MCF 10A (cell line): ENCODE data around the gene PDE7B. TPM values are rescaled to one million over a fixed set of nuclear protein-coding genes. Genes with fewer than 3 reads are reported as not detected.
A peak's percentile ranks its signal among the peaks of the same experiment; 100 is the strongest.

Source experiments
- BruUV-seq: library from RNA; stranded (reverse); fragments of 400-500 nt; replicated peaks from 2 replicates; lab custom pipeline; 2021; lab: Mats Ljungman, UMichigan
- CTCF ChIA-PET: fragments of 300-600 bp; sonication (Branson Sonifier 250); formaldehyde crosslinking; extraction: SDS; loops from one replicate; lab custom pipeline; 2021; ENCODE audit warnings: antibody characterized with exemption, inconsistent platforms; lab: Yijun Ruan, JAX
- POLR2A ChIA-PET: fragments of 300-600, 350-650 bp; sonication (Branson Sonifier 250); formaldehyde crosslinking; extraction: SDS; loops from one replicate; lab custom pipeline; 2020; ENCODE audit warnings: antibody characterized with exemption, inconsistent platforms; lab: Yijun Ruan, JAX
- DNase-seq: peaks from one replicate; pipeline ENCODE4 v3.0.0-alpha.2; 2018; ENCODE audit not compliant: unreplicated experiment
- H3K27ac Mint-ChIP-seq: one replicate; pipeline ENCODE4 v1.8.0; 2022; ENCODE audit warnings: mild to moderate bottlenecking, low read depth, mixed read lengths; ENCODE audit not compliant: unreplicated experiment
- H3K27me3 Mint-ChIP-seq: one replicate; pipeline ENCODE4 v1.8.0; 2022; ENCODE audit warnings: mixed read lengths; ENCODE audit not compliant: insufficient read depth, unreplicated experiment
- H3K36me3 Mint-ChIP-seq: one replicate; pipeline ENCODE4 v1.8.0; 2022; ENCODE audit warnings: mild to moderate bottlenecking, moderate library complexity, mixed read lengths; ENCODE audit not compliant: insufficient read depth, unreplicated experiment
- H3K4me1 Mint-ChIP-seq: one replicate; pipeline ENCODE4 v1.8.0; 2022; ENCODE audit warnings: mixed read lengths; ENCODE audit not compliant: insufficient read depth, unreplicated experiment
- H3K4me3 Mint-ChIP-seq: one replicate; pipeline ENCODE4 v1.8.0; 2022; ENCODE audit warnings: mild to moderate bottlenecking, moderate library complexity, mixed read lengths; ENCODE audit not compliant: unreplicated experiment
- H3K9me3 Mint-ChIP-seq: one replicate; pipeline ENCODE4 v1.8.0; 2022; ENCODE audit warnings: mixed read lengths; ENCODE audit not compliant: unreplicated experiment
- CTCF ChIP-seq: fragments of 200-600 bp; IDR thresholded peaks from one replicate; pipeline ENCODE4 v1.8.0; 2022; ENCODE audit warnings: antibody characterized with exemption, mild to moderate bottlenecking; ENCODE audit not compliant: unreplicated experiment
- intact Hi-C: fragments of 100-400 bp; cut with micrococcal nuclease; formaldehyde crosslinking; loops from 2 replicates; pipeline ENCODE4 v1.14.1; 2022
- total RNA-seq: library from RNA; stranded (reverse); gene quantifications from 2 replicates; pipeline ENCODE4 v1.2.3, GENCODE V29; 2022

The PDE7B gene
- total RNA-seq, 1 experiment from 2014 or later, result 1.4 TPM

- Mint-ChIP-seq H3K4me3 (no peak overlapping the region), H3K27ac (no peak overlapping the region), H3K27me3 (no peaks in the 10 kb centered on the region), H3K9me3 (no peaks in the 10 kb centered on the region), H3K36me3 (no peaks in the 10 kb centered on the region), H3K4me1 (peaks cover 12% of the 10 kb centered on the region)
- TF ChIP-seq CTCF, result no peak
- ChIA-PET CTCF (no interaction called here), POLR2A (interaction anchor here (0.7 kb wide), 1 partner anchor 492 kb away, joined by 3 read pairs; no protein-coding TSS in a partner anchor)
- intact Hi-C loops, result no loop called here
- DNase-seq, result peak; percentile 28
- no TSS peak for BruUV-seq
Observed at GRCh38 chr6:135990439-135990838, 138.9 kb downstream of the PDE7B start.

GRCh38 chr6:135990855-135991464 lies 139.5 kb downstream of the PDE7B start:
- Mint-ChIP-seq H3K4me1 (peaks cover 13% of the 10 kb centered on the region), H3K27ac (no peak overlapping the region), H3K27me3 (no peaks in the 10 kb centered on the region), H3K36me3 (no peaks in the 10 kb centered on the region), H3K9me3 (no peaks in the 10 kb centered on the region), H3K4me3 (no peak overlapping the region)
- intact Hi-C loops, result no loop called here
- ChIA-PET POLR2A (interaction anchor here (0.7 kb wide), 1 partner anchor 493 kb away, joined by 3 read pairs; no protein-coding TSS in a partner anchor), CTCF (no interaction called here)
- no peak for DNase-seq
- no TSS peak for BruUV-seq
- no peak for TF ChIP-seq CTCF

GRCh38 chr6:135992739-135993138 lies 141.2 kb downstream of the PDE7B start:
- ChIA-PET POLR2A (interaction anchor here (0.6 kb wide), 1 partner anchor 198 kb away, joined by 3 read pairs; no protein-coding TSS in a partner anchor), CTCF (interaction anchor here (1.3 kb wide), 1 partner anchor 457 kb away, joined by 4 read pairs; no protein-coding TSS in a partner anchor)
- Mint-ChIP-seq H3K27me3 (no peaks in the 10 kb centered on the region), H3K9me3 (no peaks in the 10 kb centered on the region), H3K4me3 (no peak overlapping the region), H3K36me3 (no peaks in the 10 kb centered on the region), H3K27ac (no peak overlapping the region), H3K4me1 (peaks cover 13% of the 10 kb centered on the region)
- DNase-seq, result no peak
- intact Hi-C loops, result no loop called here
- no peak for TF ChIP-seq CTCF
- no TSS peak for BruUV-seq

- DNase-seq, result no peak
- ChIA-PET POLR2A (no interaction called here), CTCF (interaction anchor here (0.7 kb wide), 1 partner anchor 1917 kb away, joined by 3 read pairs; no protein-coding TSS in a partner anchor)
- Mint-ChIP-seq H3K9me3 (no peaks in the 10 kb centered on the region), H3K27me3 (no peaks in the 10 kb centered on the region), H3K27ac (no peak overlapping the region), H3K36me3 (no peaks in the 10 kb centered on the region), H3K4me3 (no peak overlapping the region), H3K4me1 (peaks cover 13% of the 10 kb centered on the region)
- TF ChIP-seq CTCF, result no peak
- intact Hi-C loops, result no loop called here
- BruUV-seq, result no TSS peak
Observed at GRCh38 chr6:135993361-135993760, 141.9 kb downstream of the PDE7B start.
